ENCODE results near the gene PLEKHG1. TPM values are rescaled to one million over a fixed set of nuclear protein-coding genes. Genes with fewer than 3 reads are reported as not detected.

PLEKHG1 gene
- total and polyA plus RNA-seq, 2 of the 13 experiments (the other 11 are each of a cell fraction or from before 2014, with no cell fraction given): 0.03 to 0.04 TPM

GRCh38 chr6:150600301-150601017 is 774 bp downstream of the PLEKHG1 start (continued):
- TF ChIP-seq ZBTB2 (CRISPR knock-in tag; IDR thresholded peaks at IDR 0.05; ENCODE audit: low read depth): no peak
- peak; percentile 30 for TF ChIP-seq HNRNPLL (IDR thresholded peaks at IDR 0.05; ENCODE audit: low read depth, low read length, poor library complexity, severe bottlenecking)
- 0 out of 2 replicates have a peak, but pooled peaks have one; percentile 65 for TF ChIP-seq ZNF280B (CRISPR knock-in tag; IDR thresholded peaks at IDR 0.05; ENCODE audit: borderline replicate concordance)
- TF ChIP-seq ZNF256 (CRISPR knock-in tag; conservative IDR thresholded peaks at IDR 0.05): no peak
- 0 out of 2 replicates have a peak, but pooled peaks have one; percentile 51 for TF ChIP-seq ZBTB34 (CRISPR knock-in tag; IDR thresholded peaks at IDR 0.05)
- TF ChIP-seq BRF2 (CRISPR knock-in tag; IDR thresholded peaks at IDR 0.05): 0 out of 2 replicates have a peak, but pooled peaks have one; percentile 37
- no peak for TF ChIP-seq ZNF614 (CRISPR knock-in tag; IDR thresholded peaks at IDR 0.05; ENCODE audit: borderline replicate concordance)
- TF ChIP-seq KDM5B (CRISPR knock-in tag; IDR thresholded peaks at IDR 0.05; ENCODE audit: borderline replicate concordance): peak; percentile 22; the same call in 1 of the 2 replicates
- no peak for TF ChIP-seq ZNF710 (CRISPR knock-in tag; IDR thresholded peaks at IDR 0.05; ENCODE audit: borderline replicate concordance)
- no peak for TF ChIP-seq PLRG1 (conservative IDR thresholded peaks at IDR 0.05)
- TF ChIP-seq HOXD1 (CRISPR knock-in tag; IDR thresholded peaks at IDR 0.05): no peak
- TF ChIP-seq ZNF784 (CRISPR knock-in tag; IDR thresholded peaks at IDR 0.05; ENCODE audit: borderline replicate concordance): no peak
- no peak for TF ChIP-seq MNT (IDR thresholded peaks at IDR 0.05)
- no peak for TF ChIP-seq ZNF557 (CRISPR knock-in tag; IDR thresholded peaks at IDR 0.05)
- TF ChIP-seq CSRNP1 (CRISPR knock-in tag; IDR thresholded peaks at IDR 0.05): peak; percentile 83; the same call in 1 of the 2 replicates

Data from HepG2 (cell line).